LNCaP clone FGC (cell line): ENCODE data around the gene MPPED1.

Experiments
- DNase-seq: peaks from one replicate; pipeline ENCODE4 v3.0.0-alpha.2; 2011; ENCODE audit warnings: low read depth
- H3K4me3 ChIP-seq: 2 replicates; pipeline ENCODE4 v1.5.1; 2011; ENCODE audit warnings: mild to moderate bottlenecking, low read depth, low read length, control low read depth
- TF ChIP-seq, protein P1 (sequence below): IDR thresholded peaks from 2 replicates; pipeline ENCODE4 v1.5.1; 2012; ENCODE audit warnings: mild to moderate bottlenecking; ENCODE audit not compliant: control insufficient read depth, insufficient read depth; ENCODE audit errors: extremely low read depth

MPPED1 gene, protein sequence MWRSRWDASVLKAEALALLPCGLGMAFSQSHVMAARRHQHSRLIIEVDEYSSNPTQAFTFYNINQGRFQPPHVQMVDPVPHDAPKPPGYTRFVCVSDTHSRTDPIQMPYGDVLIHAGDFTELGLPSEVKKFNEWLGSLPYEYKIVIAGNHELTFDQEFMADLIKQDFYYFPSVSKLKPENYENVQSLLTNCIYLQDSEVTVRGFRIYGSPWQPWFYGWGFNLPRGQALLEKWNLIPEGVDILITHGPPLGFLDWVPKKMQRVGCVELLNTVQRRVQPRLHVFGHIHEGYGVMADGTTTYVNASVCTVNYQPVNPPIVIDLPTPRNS

GRCh38 chr22:43411869-43412807 is at the start of gene MPPED1:
Gene MPPED1, plus strand, starts transcription at chr22:43412014. Its CDS starts 12,972 bp downstream, at chr22:43424986.
- H3K4me3 ChIP-seq: no peak within 1 kb of the TSS
- TF ChIP-seq, protein P1, sequence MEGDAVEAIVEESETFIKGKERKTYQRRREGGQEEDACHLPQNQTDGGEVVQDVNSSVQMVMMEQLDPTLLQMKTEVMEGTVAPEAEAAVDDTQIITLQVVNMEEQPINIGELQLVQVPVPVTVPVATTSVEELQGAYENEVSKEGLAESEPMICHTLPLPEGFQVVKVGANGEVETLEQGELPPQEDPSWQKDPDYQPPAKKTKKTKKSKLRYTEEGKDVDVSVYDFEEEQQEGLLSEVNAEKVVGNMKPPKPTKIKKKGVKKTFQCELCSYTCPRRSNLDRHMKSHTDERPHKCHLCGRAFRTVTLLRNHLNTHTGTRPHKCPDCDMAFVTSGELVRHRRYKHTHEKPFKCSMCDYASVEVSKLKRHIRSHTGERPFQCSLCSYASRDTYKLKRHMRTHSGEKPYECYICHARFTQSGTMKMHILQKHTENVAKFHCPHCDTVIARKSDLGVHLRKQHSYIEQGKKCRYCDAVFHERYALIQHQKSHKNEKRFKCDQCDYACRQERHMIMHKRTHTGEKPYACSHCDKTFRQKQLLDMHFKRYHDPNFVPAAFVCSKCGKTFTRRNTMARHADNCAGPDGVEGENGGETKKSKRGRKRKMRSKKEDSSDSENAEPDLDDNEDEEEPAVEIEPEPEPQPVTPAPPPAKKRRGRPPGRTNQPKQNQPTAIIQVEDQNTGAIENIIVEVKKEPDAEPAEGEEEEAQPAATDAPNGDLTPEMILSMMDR: no peak
- DNase-seq: no peak

DNA sequence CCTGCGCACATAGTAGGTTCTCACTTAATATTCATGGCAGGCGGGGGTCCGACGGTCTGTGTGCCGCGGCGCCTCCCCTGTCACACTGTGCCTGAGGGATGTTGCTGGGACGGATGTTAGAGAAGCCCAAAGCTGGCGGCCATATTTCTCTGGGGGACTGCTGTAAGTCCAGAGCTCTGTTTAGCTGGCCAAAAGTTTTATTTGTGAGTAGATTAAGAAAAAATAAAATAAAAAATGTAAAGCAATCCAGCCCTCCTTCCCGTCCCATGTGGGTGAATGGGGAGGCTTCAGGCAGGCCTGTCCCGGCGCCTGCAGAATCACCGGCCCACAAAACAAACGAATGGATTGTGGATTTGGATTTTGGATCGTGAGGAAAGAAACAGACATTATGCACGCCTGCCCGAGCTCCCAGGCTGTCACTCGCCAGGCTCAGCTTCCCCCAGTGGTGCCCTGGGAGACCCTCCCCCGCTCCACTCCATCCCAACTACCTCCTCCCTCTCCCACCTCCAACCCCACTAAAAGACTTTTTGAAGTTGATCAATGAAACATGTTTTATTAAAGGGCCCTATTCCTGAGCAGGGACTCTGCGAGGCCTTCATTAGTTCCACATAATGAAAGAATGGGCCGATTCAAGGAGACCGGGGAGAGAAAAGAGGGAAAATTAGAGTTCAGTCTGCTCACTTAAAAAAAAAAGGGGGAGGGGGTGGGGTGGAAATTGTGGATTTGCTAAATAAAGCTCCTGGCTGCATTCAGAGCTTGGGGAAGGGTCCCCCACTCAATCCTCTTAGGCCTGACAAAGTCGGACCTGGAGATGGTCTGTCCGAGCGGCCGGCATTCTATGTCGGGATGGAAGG is 48.3 kb upstream of the MPPED1 start:
- no peak for DNase-seq
- TF ChIP-seq, protein P1: no peak
- H3K4me3 ChIP-seq: no peak overlapping the region

DNA sequence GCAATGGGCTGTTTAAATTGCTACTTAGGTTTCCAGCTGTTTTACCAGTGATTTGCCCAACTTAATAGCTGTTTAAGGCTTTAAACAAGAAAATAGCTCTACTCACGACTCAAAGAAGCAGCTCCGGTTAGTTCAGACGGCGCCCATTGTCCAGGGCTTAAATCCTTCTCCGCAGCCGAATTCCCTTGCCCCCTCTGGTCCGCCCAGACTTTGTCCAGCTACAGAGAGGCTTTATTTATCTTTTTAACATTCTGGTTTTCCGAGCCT is 47.7 kb upstream of the MPPED1 start:
- TF ChIP-seq, protein P1: no peak
- H3K4me3 ChIP-seq: no peak overlapping the region
- DNase-seq: no peak

DNA sequence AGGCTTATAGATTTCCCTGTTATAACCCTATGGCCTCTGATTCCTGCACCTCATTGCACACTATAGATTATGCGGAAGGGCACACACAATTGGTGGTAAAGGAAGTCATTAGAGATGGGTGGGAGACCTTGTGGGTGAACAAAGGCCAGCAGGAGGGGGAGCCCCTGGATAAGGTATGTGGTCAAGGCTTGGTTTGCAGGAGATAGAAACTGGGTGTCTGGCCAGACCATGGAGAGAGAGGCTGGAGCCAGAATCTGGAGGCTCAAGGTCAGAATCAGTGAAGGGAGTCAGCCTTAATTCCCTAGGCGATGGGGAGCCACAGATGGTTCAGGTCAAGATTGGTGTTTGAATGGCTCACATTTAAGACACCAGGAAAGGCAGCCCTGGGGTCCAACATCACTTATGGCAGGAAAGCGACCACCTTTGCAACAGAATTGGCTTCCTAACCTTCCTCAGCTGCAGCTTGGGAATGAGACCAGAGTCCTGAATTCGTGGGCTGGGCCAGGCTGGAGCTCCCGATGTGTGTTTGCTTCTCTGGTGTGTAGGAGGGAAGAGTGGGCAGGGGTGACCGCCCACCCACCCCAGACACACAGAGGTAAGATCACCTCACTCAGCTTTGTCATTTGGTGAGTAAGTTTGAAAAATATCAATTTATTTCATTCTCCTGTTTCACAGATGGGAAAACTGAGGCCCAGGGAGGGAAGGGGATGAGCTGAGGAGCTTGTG is 45.9 kb upstream of the MPPED1 start:
- TF ChIP-seq, protein P1: no peak
- no peak overlapping the region for H3K4me3 ChIP-seq
- DNase-seq: no peak

- H3K4me3 ChIP-seq: no peak overlapping the region
- TF ChIP-seq, protein P1: no peak
- DNase-seq: no peak
These were observed 41.8 kb upstream of the MPPED1 start for GRCh38 chr22:43370036-43370435.

DNA sequence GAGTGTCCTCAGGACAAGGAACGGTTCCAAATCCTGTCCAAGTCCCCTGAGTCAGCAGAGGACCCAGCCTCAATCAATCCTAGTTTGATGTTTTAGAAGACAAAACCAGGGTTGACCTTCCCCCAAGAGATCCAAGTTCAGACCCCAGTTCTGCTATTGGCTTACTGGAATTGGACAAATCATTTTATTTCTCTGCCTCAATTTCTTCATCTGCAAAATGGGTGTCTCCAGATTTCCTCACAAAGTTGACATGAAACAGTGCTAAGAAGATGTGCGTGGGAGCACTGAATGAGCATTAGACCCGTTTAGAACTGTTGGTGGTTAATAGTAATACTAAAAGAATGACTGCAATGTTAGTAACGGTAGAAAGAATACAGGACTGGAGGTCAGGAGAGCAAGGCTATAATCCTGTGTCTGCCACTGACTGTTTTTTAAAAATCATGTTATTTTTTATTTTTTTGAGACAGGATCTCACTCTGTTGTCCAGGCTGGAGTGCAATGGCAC is 35.8 kb upstream of the MPPED1 start:
- TF ChIP-seq, protein P1: no peak
- no peak overlapping the region for H3K4me3 ChIP-seq
- DNase-seq: no peak
